NCI-H128 (cell line): ENCODE results near the gene PERM1.
"Not testable (repeated sequence)": the region's sequence is repeated elsewhere in the genome, so short reads cannot be mapped to it uniquely, and the experiment has no call there.

Source experiments
- DNase-seq: peaks from one replicate; lab custom pipeline; 2025; ENCODE audit not compliant: unreplicated experiment; lab: John Stamatoyannopoulos, UW

Gene PERM1, protein sequence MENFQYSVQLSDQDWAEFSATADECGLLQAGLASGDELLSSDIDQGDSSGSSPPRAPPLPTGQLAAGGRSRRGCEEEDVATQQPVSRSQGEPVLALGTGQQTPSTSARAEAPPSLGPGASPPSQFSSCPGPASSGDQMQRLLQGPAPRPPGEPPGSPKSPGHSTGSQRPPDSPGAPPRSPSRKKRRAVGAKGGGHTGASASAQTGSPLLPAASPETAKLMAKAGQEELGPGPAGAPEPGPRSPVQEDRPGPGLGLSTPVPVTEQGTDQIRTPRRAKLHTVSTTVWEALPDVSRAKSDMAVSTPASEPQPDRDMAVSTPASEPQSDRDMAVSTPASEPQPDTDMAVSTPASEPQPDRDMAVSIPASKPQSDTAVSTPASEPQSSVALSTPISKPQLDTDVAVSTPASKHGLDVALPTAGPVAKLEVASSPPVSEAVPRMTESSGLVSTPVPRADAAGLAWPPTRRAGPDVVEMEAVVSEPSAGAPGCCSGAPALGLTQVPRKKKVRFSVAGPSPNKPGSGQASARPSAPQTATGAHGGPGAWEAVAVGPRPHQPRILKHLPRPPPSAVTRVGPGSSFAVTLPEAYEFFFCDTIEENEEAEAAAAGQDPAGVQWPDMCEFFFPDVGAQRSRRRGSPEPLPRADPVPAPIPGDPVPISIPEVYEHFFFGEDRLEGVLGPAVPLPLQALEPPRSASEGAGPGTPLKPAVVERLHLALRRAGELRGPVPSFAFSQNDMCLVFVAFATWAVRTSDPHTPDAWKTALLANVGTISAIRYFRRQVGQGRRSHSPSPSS

DNA sequence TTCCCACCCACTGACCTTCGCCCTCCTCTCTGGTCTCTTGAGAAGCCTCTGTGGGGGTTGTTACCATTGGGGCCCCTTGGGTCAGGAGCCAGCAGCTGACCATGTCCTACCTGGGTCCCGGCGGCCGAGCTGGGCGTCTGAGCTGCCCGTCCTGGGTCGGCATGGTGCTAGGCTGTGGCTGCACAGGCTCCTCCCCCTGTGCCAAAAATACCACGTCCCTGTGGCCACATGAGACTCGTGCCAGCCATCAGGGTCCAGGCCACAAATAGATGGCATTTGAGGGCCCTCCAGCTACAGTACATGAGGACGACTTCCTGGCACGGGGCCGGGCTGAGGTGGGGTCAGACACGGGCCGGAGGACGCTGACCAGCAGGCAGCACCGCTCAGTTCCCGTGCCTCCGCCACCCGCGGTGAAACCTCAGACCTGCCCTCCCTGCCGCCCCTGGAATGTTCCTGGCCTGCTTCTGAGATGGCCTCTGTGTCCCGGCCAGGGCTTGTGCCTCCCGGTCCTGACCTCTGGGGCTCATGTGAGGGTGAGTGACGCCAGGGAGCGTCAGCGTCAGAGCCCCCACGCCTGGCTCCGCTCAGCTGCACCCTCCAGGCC, at the start of gene PERM1:
TSS of gene PERM1 (minus strand) at position 139 of the 604 bp plus-strand sequence. CDS start 1,064 bp downstream, outside the sequence.
- no peak for DNase-seq

DNA sequence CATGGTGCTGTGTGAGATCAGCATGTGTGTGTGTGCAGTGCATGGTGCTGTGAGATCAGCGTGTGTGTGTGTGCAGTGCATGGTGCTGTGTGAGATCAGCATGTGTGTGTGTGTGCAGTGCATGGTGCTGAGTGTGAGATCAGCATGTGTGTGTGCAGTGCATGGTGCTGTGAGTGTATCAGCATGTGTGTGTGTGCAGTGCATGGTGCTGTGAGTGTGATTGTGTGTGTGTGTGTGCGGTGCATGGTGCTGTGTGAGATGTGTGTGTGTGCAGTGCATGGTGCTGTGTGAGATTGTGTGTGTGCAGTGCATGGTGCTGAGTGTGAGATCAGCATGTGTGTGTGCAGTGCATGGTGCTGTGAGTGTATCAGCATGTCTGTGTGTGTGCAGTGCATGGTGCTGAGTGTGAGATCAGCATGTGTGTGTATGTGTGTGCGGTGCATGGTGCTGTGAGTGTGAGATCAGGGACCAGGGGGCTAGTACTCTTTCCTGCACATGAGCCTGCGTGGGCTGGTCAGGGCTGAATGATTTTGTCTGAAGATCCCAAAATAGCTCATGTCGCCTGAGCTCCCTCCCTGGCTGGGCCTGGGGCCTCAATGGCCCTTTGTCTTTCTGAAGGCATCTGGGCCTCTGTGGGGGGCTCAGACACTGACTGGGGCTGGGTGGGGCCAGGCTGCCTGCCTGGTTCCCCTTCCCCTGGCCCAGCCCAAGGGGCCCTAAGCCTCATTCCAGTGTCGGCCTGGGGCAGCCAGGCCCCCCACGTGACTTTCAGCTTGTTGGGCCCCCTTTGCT, 49.2 kb upstream of the PERM1 start:
- not testable (repeated sequence) for DNase-seq

DNA sequence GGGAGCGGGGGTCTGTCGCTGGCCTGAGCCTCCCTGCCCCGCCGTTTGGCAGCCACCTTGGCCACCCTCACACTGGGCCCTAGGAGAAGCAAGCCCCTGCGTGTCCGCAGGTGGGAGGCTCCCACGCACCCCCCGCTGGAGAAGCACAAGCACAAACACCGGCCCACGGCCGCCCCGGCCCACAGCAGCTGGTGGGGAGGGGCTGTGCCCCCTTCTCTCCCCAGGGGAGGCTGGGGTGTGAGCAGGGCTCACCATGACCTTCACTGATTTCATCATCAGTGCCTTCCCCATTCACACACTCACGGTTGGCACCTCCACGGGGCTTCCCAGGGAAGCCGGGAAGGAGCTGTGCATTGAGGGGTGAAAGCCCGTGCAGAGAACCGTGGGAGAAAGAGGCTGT, 45.9 kb upstream of the PERM1 start:
- DNase-seq: no peak

DNA sequence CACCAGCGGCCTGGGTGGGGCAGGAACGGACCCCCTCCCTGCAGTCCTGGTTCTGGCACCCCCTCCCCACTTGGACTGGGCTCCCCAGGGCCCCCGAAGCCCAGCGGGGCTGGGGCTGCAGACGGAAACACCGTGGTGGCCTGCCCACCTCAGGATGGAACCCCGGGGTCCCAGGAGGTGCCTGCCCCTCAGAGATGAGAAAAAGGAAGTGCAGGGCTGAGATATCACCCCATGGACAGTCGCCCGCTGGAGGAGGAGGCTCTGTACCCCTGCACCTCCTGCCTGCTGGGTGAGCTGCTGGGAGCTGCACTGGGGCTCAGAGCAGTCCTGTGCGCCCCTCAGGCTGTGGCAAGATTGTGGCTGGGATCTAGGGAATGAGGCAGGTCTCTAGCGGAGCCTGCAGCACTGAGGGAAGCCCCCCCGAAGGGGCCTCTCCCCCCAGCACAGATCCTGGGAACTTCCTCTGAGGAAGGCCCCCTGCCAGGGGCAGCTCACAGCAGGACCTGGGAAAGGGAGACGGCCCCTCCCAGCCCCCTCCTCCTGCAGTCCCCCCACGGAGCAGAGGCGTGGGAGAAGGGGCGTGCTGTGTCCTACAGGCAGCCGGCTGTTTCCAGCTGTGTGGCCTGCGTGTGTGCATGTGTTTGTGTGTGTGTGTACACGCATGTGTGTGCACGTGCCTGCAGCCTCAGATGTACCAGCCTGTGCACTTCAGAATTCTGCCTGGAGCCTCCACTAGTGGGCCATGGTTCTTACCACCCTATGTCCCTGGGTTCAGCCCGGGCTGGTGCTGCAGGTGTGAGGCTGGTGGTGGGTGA, 44.9 kb upstream of the PERM1 start:
- DNase-seq: no peak

DNA sequence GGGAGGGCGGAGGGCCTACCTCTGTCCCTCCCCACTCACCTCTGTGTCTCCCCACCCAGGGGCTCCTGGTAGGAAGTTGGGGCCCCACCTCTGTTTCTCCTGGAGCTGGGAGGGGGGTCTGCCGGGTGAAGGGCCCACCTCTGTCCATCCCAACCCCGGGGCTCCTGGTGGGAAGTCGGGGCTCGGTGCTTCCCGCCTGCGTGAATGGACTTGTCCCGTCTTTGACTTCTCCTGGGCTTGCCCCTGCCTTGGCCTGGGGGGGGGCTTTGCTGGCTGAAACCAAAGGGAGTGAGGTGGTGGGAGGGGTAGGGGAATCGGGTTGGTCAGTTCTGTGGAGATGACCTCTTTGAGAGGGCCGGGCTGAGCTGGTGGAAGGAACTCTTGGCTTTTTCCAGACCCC, 43.8 kb upstream of the PERM1 start:
- no peak for DNase-seq

DNA sequence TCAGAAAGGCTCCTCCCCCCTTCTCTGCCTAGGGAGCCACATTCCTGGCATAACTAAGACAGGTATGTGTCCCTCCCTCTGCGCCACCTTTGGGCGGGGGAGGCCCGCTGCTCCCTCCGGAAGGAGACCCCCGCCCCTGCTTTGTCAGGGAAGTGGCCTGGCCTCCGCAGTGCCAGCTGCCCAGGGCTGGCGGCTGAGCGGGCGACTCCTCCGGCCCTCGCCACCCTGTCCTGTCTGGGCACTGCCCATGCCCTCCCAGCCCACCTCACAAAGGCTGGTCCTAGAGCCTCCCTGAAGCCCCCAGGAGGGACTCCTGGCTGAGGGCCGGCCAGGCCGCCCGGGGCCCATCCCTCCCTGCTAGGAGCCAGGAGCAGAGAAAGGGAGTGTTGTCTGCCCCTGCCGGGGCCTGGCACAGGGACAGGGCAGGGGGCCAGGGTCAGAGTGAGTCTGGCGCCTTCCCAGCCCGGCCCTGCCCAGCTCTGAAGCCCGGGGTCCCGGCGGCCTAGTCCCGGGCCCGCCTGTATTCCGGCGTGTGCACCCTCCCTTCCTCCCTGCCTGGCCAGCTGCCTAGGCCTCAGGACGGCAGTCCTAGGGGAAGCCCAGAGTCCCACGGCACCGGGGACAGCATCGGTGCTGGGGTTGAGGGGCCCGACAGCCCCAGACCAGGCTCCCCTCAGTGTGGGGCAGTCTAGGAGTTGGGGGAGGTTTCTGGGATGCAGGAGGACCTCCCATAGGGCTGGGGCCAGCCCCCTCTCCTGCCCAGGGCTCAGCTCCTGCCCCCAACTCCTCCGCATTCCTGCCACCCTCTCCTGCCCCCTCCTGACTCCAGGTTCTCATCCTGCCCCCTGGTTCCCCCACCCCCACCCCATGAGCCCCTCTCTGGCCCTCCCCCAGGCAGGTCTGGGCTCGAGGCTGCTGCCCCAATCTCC, 43.1 kb upstream of the PERM1 start:
- DNase-seq: no peak

DNA sequence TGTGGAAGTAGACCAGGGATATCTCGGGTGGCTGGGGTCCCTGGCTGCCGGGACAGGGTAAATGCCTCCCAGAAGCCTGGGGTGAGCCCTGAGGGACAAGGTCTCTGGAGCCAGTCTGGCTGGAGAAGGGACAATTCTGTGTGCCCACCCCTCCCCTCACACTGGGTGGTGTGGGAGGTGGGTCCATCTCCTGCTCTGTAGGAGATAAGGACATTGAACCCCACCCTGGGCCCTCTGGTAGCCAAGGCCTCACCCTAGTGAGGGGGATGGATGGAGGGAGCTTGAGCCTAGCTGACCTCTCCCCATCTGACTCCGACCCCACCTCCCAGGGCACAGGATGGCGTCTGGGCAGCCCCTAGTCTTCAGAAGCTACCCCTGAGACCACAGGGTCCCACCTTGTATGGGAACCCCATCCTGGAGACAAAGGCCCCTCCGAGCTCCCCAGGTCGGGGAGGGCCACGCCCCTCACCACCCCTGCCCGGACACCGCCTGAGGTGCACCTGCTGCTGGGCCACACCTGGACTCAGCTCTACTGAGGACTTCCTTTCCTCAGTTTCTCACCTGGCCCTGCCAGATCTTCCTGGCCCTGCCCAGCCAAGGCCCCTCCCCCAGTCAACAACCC, 42.4 kb upstream of the PERM1 start:
- DNase-seq: no peak

DNA sequence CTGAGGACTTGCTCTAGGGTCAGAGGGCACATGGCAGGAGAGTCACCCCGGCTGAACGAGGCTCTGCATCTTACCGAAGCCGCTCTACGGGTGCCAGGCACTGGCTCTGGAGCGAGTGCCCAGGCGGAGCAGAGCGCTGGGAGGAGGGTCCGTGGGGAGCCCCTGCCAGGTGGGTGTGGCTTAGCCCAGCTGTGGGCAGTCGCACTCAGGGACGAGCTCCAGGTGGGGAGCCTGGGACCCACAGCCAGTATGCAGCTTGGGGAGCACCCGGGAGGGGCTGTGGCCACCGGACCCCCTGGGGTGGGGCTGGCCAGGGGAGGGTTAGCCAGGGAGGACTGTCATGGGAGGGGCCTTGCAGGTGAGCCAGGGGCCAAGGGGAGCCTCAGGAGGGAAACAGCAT, 41.8 kb upstream of the PERM1 start:
- no peak for DNase-seq

DNA sequence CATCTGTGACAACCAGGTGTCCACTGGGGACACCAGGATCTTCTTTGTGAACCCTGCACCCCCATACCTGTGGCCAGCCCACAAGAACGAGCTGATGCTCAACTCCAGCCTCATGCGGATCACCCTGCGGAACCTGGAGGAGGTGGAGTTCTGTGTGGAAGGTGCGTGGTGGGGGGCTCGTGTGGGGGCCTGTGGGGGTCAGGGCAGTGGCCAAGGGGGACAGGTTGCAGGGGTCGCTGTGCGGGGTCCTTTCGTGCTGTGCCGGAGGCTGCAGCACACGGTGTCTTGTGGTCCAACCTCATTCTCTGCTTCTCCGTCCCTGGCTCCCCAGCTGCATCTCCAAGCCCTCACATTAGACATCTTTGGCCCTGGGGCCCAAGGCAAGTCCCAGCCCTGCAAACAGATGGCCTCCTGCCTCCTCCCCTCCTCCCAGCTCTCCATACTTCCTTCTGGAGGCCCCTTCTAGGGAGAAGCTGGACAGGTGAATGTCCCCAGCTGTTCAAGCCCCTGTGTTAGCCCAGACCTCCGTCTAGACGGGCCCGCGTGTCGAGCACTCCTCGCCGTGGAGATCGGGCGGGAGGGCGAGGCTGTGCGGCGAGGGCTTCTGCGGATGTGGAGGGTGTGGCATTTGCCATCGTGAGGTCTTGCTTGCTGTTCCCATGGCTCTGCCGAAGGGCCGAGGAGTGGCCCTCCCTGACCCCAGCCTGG, 40.6 kb upstream of the PERM1 start:
- DNase-seq: no peak

DNA sequence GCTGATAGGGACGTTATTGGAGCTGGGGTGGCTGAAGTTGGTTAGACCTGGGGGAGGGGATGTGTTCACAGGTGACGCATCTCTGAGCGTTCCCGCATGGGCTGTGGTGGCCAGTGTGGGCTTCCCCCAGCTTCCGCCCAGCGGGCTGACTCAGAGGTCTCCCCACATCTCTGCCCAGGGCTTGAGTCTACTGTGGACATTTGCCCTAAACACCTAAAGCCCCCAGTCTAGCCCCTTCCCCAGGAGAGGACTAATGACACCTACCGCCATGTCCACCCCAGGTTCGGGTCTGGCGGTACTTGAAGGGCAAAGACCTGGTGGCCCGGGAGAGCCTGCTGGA, 40.0 kb upstream of the PERM1 start:
- DNase-seq: no peak

DNA sequence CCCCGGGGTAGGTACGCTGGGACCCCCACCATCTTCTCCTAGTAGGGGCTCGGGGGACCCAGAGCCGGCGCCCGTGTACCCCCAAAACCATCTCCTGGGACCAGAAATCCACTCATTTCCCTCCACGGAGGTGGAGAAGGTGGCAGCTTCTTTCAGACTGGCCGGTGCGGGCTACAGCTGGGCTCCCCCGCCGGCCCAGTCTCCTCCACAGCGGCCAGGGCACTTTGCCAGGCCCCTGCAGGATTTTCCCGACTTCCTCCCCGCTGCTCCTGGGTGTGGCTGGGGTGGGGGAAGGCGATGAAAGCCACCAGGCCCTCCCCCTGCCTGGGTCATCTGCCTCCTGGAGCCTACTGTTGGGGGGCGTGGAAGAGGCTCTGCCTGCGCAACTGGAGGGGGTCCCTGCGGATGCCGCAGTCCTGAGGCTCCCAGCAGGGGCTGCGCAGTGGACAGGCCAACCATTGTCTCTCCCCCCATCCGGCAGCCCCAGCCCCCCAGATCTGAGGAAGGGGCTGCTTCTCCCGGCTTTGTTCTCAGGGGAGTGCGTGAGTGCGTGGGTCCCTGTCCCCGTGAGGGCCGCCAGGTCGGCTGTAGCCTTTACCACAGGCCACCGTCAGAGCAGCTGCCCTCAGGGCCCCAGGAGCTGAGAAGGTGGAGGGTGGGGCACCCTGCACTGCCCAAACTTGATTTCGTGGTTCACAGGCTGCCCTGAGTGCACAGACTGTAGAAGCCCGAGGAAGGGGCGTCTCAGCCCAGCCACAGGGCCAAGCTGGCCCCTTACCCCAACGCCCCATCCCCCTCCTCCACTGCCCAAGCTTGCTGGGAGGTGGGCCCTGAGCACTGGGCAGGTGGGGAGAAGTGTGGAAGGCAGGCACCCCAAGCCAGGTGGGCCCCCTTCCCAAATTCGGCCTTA, 39.4 kb upstream of the PERM1 start:
- no peak for DNase-seq

DNA sequence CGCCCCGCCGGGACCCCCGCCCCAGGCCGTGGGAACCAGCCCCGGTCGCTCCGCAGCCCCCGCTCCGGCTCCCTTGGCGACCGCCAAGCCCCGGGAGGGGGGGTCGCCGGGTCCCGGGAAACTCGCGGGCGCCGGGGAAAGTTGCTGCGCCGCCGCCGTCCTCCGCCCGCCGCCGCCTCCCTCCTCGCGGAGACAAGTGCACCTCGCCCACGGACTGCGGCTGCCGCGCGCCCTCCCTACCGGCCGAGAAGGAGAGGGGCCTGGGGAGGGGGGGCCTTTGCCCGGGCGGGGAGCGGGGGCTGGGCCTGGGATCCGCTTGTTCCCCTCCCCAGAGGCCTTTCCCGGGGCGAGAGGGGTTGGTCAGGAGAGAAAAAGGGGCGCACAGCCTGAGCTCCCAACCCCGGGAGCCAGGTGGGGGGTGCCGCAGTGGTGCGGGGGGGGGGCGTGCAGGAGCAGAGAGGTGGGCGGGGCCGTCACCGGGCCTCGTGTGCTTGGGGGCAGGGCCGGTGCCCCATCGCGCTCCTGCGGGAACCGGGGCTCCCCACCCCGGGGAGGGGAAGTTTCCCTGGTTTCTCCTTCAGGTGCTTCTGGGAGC, 38.6 kb upstream of the PERM1 start:
- no peak for DNase-seq

DNA sequence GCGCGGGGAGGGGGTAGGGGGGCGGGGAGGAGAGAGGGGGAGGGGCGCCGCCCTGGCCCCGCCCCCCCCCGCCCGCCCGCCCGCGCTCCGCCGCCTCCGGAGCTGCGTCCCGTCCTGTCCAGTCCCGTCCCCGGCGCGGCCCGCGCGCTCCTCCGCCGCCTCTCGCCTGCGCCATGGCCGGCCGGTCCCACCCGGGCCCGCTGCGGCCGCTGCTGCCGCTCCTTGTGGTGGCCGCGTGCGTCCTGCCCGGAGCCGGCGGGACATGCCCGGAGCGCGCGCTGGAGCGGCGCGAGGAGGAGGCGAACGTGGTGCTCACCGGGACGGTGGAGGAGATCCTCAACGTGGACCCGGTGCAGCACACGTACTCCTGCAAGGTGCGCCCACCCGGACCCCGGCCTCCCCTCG, 38.1 kb upstream of the PERM1 start, which contains the start of gene AGRN:
TSS of gene AGRN (plus strand) at position 121 of the 405 bp plus-strand sequence. CDS start at position 174, 53 bp downstream.
- no peak for DNase-seq

DNA sequence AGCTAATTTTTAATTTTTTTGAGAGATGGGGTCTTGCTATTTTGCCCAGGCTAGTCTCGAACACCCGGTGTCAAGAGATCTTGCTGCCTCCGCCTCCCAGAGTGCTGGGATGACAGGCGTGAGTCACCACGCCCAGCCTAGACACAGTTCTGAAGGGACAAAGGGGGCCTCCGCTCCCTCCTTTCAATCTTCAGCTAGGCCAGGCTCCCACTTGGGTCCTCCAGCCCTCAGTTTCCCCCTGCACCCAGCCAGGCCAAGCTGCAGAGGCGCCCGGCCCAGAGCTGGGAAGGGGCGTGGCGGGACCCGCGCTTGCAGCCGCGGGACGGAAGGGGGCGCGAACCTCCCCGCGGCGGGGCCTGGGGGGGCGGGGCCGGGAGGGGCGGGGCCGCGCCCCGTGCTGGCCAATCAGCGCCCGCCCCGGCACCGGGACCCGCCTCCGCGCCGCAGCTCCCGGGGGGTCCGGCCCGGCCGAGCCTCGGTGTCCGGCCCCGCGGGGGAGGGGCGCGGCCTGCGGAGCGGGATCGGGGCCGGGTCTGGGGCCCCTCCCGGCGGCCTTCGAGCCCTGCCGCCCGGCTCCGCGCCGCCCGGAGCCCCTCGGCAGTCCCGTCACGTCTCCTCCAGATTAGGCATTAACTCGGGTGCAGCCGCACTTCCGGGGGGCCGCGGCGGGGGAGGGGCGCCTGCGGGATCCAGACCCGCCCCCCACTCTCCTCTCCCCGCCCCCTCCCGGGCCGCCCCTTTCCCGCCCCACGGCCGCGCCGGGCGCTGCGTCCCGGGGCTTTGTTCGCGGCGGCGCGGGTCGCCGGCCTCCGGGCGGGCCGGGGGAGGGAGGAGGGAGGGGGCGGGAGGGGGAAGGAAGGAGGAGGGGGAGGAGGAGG, 37.5 kb upstream of the PERM1 start:
- DNase-seq: no peak

DNA sequence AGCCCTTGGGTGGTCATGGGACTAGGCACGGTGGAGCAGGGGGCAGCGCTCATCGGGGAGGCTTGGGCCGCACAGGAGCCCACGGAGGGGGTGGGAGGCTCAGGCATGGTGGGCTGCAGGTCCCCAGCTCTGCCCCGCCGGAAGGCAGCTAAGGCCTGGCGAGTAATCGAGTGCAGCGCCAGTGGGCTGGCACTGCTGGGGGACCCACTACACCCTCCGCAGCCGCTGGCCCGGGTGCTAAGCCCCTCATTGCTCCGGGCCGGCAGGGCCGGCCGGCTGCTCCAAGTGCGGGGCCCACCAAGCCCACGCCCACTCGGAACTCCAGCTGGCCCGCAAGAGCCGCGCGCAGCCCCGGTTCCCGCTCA, 36.4 kb upstream of the PERM1 start:
- DNase-seq: not testable (repeated sequence)
